GM12891 (cell line): ENCODE measurements around the gene U2SURP.

Source experiments
- POLR2AphosphoS5 ChIP-seq: IDR thresholded peaks from 2 replicates; pipeline ENCODE4 v1.6.1; 2011; ENCODE audit warnings: low read depth, low read length, control low read depth
- SPI1 ChIP-seq: IDR thresholded peaks from 2 replicates; pipeline ENCODE4 v1.6.1; 2011; ENCODE audit warnings: low read depth, low read length, control low read depth

DNA sequence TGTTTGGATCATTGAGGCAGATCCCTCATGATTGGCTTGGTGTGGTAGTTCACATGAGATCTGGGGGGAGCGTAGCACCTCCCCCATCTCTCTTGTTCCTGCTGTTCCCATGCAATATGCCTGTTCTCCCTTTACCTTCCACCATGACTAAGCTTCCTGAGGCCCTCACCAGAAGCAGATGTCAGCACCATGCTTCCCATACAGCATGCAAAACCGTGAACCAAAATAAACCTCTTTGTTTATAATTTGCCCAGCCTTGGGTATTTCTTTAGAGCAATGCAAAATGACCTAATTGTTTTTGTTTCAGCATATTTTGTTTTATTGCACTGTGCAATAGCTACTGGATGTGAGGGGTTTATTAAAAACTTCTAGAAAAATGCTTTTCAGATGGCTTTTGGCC lies 61.6 kb downstream of the U2SURP start:
- no peak for TF ChIP-seq SPI1
- TF ChIP-seq POLR2AphosphoS5, result no peak
